HG03196 (cell line): ENCODE data around the gene CNPPD1.

Experiments used
- ATAC-seq: cut with Tn5 transposase; IDR thresholded peaks from one replicate; pipeline ENCODE4 v1.9.1; 2021; ENCODE audit not compliant: unreplicated experiment

Gene CNPPD1

DNA sequence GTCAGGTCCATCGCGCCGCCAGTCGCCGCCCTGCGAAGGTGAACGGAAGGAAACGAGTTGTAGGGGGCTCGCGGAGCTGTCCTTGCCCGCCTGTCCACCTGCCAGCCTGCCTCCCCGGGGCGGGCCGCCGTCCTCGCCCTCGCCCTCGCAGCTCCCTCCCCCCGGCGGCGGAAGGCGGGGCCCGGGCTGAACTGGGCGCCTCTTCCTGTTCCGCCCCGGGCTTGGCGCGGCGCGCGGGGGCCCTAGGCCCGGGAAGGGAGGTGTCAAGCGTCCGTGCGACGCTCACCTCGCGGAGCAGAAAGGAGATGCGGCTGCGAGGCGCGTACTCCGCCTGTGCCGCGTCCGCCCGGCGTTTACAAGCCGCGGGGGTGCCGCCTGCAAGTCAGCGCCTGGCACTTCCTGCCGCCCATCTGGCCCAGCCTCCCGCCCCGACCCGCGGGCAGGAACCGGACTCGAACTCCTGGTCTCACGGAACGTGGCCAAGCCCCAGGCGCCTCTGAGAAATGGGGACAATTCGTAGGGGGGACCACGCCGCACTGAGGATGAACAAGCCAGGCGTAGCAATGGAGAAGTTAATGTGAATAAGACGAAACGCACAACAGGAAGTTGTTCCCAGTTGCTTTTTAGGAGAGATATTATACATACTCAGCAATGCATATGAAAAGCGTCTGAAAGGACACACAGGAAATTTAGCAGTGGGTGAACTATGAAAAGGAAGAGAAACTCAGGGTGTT lies at the start of gene CNPPD1:
TSS of gene CNPPD1 (minus strand) at position 108 of the 734 bp plus-strand sequence. CDS start at position 11, 97 bp downstream.
- peak; percentile 60 for ATAC-seq

DNA sequence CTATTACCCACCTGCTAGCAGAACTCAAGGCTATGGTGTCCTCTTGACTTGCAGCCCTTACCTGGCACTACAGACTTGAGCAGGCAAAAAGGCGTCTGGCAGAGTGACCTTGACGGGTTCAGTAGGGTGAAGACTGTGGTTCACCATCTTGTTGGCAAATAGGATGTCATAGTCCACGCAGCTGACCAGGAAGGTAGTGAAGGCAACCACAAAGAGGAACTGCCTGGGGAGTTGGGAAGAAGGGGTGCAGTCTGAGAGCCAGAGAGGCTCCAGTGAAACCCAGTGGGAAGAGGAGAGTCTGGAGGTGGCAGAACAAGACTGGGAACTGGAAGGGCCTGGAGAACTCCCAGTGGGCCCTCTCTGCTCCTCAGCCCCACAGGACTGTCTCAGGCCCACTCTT lies 48.6 kb upstream of the CNPPD1 start:
- no peak for ATAC-seq

DNA sequence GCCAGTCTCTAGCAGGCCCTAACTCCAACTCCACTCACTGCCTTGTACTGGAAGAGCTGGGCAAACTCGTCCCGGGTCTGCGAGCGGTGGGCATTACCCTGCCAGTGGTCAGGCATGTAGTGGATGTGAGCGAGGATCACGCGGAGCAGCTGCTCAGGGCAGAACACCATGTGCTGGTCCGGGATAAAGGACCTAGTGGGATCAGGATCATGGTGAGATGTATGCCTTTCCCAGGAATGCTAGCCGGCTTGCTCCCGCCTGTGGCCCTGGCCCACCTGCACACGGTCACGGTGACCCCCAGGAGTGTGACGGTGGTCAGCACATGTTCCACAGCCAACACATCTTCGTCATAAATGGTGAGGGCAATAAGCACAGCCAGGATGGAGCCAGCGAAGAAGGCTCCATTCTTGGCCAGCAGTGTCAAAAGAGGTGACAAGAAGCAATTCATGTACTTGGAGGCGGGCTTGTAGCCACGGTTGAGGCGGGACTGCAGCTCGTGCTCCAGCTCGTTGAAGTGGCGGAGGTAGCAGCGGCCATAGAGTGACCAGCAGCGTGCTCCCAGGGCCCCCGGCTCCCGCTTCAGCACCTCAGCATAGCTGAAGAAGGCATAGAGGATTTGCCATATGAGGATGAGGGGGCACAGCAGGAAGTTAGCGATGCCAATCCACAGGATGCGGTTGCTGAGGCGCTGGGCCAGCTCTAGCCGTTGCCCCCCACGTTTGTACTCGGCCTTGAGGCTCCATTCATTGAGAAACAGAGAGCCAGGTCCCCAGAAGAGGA lies 47.3 kb upstream of the CNPPD1 start:
- ATAC-seq: no peak

DNA sequence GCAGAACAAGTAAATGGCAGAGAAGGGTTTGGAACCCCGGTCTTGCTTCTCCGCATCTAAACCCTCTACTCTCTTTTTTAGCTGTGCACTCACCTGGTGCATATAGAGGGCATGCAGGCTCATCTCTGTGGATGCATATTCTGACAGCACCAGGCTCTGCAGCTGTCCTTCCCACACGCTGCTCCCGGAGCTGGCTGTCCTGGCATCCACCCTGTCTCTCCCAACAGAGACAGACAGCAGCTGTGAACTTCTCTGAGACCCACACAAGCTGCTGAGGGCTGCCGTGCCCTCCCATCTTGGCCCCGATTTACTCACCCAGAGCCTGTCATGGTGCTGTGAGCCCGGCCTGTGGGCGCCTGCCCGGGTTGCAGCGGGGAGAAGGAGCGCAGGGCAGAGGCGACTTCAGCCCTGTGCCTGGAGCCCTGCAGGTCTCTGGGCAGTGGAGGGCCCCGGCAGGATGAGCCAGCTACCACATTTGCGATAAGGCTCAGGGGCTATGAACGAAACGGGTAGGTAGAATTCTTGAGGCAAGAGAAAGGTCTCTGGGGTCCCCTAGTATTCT lies 45.3 kb upstream of the CNPPD1 start:
- ATAC-seq: no peak

DNA sequence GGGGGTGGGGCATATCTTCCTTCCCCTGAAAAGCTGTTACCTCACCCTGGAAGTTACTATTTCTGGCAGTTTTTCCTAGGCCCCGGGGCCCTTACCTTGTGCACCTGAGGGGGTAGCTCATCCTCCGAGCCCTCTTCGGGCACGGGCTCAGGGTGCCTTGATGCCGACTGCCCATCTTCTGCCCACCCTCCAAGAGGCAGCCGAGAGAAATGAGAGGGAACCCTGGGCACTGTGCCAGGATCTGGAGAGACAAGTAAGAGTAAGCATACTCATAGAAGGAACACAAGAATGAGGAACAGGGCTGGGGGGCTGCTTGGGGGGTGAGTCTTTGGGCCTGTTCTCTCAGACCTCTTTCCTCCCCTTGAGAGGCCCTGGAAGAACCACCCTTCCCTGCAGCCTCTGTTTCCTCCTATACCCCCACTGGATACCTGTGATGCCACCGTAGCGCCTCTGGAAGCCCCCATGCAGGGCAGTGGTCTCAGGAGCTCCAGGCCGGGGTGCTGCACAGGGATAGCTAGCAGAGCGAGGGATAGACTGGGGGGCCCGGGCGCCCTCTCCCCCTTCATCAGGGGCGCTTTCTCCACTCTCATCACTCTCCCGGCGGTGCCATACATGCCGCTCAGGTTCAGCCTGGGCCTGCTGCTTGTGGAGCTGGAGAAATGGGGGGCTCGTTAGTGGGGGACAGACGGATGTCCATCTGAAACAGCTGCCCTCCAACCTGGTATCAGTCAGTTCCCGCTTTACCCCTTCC lies 44.1 kb upstream of the CNPPD1 start:
- no peak for ATAC-seq

DNA sequence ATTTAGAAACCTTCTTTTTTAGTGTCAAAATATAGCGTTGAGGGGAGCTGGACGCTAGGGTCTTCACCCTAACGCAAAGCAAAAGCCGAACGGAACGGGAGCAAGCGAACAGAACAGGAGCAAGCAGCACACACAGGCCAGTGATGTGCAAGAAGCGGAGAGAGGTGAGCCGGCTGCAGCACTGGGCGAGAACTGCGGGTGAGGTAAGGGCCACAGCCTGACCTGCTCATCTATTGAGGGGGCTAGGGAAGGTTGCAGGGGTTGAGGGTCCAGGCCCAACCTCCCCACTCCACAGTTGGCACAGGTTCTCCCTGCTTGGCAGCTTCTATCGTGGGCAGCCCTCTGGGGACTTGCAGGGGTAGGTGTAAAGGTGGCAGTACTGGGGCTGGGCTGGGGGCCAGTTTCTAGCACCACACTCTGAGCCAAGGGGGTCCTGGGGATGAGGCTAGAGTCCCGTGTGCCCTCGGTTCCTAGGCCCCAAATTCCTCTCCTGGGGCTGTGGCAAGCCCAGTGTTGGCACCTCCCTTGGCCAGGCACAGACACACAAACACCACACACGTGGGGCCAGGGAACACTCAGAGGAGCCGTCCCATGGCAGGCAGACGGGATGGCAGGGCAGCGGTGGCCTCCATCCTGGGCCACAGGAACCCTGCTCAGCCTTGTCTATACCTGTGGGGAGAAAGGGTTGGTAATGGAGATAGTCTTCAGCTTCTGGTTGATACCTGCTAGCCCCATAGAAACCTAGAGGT lies 43.2 kb upstream of the CNPPD1 start:
- no peak for ATAC-seq

DNA sequence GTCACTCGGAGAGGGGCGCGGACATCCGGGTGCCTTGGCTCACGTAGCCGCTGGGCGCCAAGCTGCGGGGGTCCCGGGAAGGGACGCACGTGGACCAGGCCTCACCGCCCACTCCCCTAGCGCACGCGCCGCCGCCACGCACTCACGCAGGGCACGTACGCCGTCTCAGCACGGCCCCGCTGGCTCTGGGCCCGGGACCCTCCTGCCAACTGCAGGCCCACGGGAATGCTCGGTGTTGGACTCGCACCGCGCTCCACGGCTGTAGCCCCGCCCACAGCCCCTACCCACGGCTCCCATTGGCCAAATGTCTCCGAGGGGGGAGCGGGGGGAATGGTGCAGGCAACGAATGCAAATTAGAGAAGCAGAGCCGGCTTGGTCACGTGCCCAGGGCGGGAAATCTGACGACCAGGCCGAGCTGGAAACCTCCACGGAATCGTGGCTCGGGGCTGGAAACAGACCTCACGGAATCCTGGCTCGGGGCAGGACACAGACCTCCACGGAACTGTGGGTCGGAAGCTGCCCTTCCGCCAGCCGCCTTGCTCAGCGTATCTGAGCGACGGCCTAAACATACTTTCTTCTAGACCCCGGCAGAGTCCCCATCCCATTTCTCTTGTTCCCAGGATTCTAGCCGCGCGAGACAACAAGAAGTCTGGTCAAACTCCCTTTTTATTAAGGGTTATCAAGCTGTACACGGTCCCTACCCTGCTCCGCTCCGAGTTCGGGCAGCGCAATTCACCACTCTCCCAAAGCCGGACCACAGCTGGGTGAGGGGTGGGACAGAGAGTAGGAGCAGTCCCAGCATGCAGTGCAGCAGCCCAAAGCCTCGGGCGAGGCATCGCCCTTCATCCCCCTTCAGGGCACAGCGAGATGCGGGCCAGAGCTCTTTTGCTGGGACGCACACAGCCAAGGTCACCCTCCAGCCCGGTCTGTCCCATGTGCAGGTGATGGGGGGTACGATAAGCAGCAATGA lies 42.3 kb upstream of the CNPPD1 start, which contains the start of gene ABCB6:
TSS of gene ABCB6 (minus strand) at position 227 of the 970 bp plus-strand sequence. CDS start 285 bp downstream, outside the sequence.
- peak; percentile 70 for ATAC-seq

DNA sequence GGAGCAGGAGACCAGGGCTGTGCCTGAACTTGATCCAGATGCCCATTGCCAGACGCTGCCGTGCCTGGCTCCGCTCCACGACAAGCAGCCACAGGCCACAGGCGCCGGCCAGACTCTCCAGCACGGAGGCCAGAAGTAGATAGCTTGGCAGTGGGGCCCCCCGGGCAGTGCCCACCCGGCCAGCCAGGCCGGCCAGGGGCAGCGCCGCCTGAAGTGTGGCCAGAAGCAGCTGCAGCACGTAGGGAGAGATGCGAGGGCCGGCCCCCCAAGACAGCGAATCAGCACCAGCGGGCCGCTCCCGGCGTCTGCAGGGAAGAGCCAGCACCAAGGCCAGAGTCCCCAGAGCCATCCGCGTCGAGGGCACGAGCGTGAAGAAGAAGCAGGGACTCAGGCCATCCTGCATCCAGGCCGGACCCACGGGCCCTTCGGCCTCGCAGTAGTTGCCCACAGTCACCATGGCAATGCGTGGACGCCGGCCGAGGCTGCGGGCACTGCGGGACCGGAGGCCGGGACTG lies 41.5 kb upstream of the CNPPD1 start:
- ATAC-seq: no peak

DNA sequence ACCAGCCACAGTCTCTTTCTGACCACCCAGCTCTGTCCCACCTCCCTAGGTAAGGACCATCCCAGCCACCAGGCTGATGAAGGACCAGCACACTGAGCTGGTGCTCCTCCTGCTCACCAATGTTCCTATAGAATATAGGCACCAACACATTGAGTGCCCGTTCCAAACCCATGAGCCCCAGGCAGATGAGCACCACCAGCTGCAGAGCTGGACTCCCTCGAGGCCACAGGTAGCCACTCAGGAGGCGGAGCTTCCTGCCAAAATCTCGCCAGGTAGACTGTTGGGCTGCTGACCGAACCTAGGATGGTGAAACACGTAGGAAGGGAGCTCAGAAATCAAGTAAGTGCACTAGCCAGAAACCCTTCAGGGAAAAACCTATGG lies 39.8 kb upstream of the CNPPD1 start:
- no peak for ATAC-seq

DNA sequence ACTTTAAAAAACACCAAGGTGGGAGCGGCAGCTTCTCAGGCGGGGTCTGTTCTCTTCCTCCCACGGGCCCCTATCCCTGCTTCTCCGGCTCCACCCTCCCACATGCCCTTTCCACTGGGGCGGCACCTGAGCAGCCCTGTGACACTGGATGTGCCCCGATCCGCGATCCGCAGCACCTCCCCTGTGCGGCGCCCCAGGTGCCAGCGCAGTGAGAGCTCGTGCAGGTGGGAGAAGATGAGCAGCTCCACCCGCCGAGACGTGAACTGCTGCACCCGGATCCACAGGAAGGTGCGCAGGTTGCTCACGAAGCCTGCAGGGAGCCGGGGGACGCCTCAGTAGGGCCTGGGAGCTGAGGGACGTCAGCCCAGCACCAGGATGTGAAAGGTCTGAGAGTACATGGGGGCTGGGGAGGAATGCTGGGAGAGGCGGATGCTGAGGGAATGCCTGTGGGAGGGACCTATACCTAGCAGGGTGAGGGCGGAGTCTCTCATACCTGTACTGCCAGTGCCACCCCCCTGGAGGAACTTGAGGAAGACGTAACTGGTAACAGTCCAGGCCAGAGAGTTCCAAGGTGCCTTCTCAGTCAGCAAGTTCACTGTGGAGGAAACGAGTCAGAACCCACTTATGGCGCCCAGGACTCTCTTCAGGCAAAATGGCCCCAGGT lies 39.3 kb upstream of the CNPPD1 start:
- no peak for ATAC-seq

DNA sequence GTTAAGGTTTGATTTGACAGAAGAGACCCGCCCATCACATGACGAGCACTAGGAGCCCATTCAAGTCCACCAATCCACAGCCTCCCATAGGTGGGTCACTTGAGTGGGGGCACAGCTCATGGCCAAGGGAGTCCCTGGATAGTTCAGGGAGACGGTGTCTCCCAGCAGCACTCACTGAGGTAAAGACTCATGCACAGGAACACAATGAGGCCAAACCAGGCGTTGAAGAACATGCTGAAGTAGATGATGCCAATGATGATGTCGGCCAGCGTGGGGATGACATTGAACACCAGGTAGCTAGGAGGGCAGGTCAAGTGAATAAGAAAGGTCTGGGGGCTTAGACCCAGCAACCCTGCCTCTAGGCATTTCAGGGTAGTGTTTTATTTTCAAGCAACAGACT lies 38.1 kb upstream of the CNPPD1 start:
- no peak for ATAC-seq

DNA sequence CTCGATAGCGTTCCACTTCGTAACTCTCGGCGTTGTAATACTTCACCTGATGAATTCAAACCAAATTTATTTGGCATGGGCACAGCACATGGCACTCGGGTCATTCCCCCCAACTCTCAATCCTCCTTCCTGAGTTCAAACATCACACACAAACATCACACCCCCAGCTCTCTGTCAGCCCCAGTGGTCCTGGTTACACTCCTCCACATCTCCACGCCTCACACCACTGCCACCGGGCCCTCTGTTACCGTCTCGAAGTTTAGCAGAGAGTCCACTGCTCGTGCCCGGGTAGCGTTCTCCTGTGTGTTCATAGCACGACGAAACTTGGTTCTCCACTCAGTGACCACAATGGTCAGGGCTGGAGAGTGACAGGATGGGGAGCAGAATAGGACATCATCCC lies 37.4 kb upstream of the CNPPD1 start:
- ATAC-seq: no peak

DNA sequence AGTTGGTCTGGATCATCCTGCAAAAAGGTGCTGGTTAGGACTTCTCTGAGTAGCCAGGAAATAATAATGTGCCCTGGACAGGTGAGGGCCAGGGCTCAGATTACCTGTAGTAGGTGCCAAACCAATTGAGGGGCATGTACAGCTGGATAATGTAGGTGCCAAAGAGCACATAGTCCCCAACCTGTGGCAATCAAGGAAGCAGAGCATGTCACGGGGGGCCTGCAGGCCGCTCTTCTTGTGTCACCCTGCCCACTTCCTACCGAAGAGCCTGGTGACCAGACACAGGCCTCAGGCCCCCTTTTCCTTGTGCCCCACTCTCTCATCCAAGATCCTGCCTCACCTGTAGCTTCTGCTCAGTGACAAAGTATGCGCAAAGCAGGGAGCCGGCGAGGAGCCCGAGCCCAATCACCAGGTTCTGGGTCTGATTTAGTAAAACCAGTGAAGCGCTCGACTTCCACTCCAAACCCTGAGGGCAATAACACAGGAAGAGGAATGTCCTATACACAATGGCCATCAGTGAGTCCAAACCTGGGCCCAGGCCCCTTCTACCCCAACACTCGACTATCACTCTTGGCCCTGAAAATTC lies 36.9 kb upstream of the CNPPD1 start:
- ATAC-seq: no peak

DNA sequence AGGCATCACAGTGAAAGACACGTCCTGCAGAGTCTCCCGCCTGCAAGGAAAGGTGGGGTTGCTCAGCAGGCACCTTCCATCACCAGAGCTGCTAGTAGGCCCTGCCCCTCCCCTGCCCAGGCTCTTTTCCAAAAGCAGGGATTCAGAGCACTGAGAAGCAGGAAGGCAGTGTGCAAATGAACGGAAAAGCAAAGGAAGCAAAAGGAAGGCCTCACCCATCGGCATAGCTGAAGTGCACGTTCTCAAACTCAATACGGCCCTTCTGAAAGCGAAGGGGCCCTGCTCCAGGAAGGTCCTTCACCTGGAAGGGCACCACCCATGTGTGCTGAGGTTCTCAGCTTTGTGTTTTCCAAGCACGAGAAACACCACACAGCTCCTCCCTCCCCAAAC lies 36.3 kb upstream of the CNPPD1 start:
- ATAC-seq: no peak

DNA sequence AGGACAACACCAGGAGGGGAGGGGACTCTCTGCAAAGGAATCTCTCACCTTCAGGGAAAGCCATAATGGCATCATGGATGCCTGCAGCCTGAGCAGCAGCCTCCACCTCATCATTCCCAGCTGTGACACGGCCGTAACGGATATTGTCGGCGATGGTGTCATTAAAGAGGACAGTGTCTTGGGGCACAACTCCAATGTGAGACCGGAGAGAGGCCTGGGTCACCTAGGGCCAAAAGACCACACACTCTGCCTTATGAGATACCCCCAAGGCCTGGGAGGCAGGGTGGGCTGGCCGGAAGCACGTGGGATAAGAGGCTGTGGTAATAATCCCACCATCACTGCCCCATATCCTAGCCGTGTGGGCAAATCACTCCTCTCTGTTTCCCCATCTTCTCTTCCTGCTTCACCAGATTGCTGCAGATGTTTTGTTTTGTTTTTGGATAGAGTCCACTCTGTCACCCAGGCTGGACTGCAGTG lies 34.2 kb upstream of the CNPPD1 start:
- ATAC-seq: no peak

DNA sequence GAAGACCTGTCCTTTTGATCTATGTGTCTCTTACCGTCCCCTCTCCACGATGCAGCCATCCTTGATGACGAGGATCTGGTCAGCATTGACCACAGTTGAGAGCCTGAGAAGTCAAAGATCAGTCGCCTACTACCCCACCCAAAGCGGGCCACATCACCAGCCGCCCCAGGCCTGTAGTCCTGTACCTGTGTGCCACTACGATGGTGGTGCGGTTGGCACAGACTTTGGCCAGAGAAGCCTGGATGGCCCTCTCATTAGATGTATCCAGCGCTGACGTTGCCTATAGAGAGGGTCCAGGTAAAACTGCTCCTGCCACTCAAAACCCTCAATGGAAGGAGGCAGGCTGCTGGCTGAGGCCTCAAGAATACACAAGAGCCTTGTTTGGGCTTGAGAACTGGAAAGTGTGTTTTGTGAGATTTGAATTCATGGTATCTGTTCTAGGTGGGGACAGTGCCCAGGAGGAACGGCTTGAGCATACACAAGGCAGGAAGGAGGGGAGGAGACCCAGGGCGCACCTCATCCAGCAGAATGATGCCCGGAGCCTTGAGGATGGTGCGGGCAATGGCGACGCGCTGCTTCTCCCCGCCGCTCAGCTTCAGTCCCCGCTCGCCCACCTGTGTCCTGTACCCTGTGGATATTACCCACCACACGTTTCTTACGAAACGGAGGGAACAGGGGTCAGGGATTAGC lies 33.6 kb upstream of the CNPPD1 start:
- ATAC-seq: no peak
